ENCODE data around the gene DEFB123. TPM values are rescaled to one million over a fixed set of nuclear protein-coding genes. Genes with fewer than 3 reads are reported as not detected.
"Not testable (repeated sequence)": the region's sequence is repeated elsewhere in the genome, so short reads cannot be mapped to it uniquely, and the experiment has no call there.

DEFB123 gene
- total RNA-seq, 1 donor from 2014 or later = not detected

- Mint-ChIP-seq H3K4me1 (no peaks in the 10 kb centered on the region), H3K9me3 (peaks cover 42% of the 10 kb centered on the region), H3K36me3 (ENCODE audit: low read depth) (peaks cover 6% of the 10 kb centered on the region), H3K27ac (ENCODE audit: unreplicated experiment) (no peak overlapping the region), H3K27me3 (ENCODE audit: low read depth) (no peaks in the 10 kb centered on the region), H3K4me3 (no peak overlapping the region)
- DNase-seq (ENCODE audit: low read depth, low spot score) = no peak
- no peak for TF ChIP-seq CTCF (conservative IDR thresholded peaks at IDR 0.05)
These were observed 30.4 kb upstream of the DEFB123 start for GRCh38 chr20:31410011-31410410.

- no peaks in the 10 kb centered on the region for H3K4me1 Mint-ChIP-seq
- no peak for TF ChIP-seq CTCF (conservative IDR thresholded peaks at IDR 0.05)
These were observed 26.1 kb upstream of the DEFB123 start for GRCh38 chr20:31414381-31414780.

GRCh38 chr20:31415653-31416052 lies 24.8 kb upstream of the DEFB123 start:
- no peak overlapping the region for H3K4me3 Mint-ChIP-seq
- peaks cover 17% of the 10 kb centered on the region for H3K36me3 Mint-ChIP-seq (ENCODE audit: low read depth)
- no peak for DNase-seq (ENCODE audit: low read depth, low spot score)
- H3K27me3 Mint-ChIP-seq (ENCODE audit: low read depth) = no peaks in the 10 kb centered on the region
- H3K4me1 Mint-ChIP-seq = no peaks in the 10 kb centered on the region
- no peak overlapping the region for H3K27ac Mint-ChIP-seq (ENCODE audit: unreplicated experiment)
- no peak for TF ChIP-seq CTCF (conservative IDR thresholded peaks at IDR 0.05)
- peaks cover 31% of the 10 kb centered on the region for H3K9me3 Mint-ChIP-seq

More at GRCh38 chr20:31414381-31414780, 26.1 kb upstream of the DEFB123 start:
- Mint-ChIP-seq H3K36me3 (ENCODE audit: low read depth) (peaks cover 17% of the 10 kb centered on the region), H3K27me3 (ENCODE audit: low read depth) (no peaks in the 10 kb centered on the region), H3K9me3 (peaks cover 36% of the 10 kb centered on the region), H3K27ac (ENCODE audit: unreplicated experiment) (no peak overlapping the region), H3K4me3 (no peak overlapping the region)
- no peak for DNase-seq (ENCODE audit: low read depth, low spot score)

GRCh38 chr20:31418307-31418706 lies 22.1 kb upstream of the DEFB123 start:
- no peak overlapping the region for H3K27ac Mint-ChIP-seq (ENCODE audit: unreplicated experiment)
- no peaks in the 10 kb centered on the region for H3K4me1 Mint-ChIP-seq
- no peak for DNase-seq (ENCODE audit: low read depth, low spot score)
- no peak overlapping the region for H3K4me3 Mint-ChIP-seq
- no peak for TF ChIP-seq CTCF (conservative IDR thresholded peaks at IDR 0.05)
- peaks cover 15% of the 10 kb centered on the region for H3K36me3 Mint-ChIP-seq (ENCODE audit: low read depth)
- no peaks in the 10 kb centered on the region for H3K27me3 Mint-ChIP-seq (ENCODE audit: low read depth)
- peaks cover 28% of the 10 kb centered on the region for H3K9me3 Mint-ChIP-seq

GRCh38 chr20:31425797-31426196 lies 14.6 kb upstream of the DEFB123 start:
- H3K4me3 Mint-ChIP-seq = no peak overlapping the region
- H3K27ac Mint-ChIP-seq (ENCODE audit: unreplicated experiment) = no peak overlapping the region
- peaks cover 5% of the 10 kb centered on the region for H3K36me3 Mint-ChIP-seq (ENCODE audit: low read depth)
- peaks cover 13% of the 10 kb centered on the region for H3K9me3 Mint-ChIP-seq
- no peaks in the 10 kb centered on the region for H3K27me3 Mint-ChIP-seq (ENCODE audit: low read depth)
- H3K4me1 Mint-ChIP-seq = no peaks in the 10 kb centered on the region
- no peak for DNase-seq (ENCODE audit: low read depth, low spot score)
- no peak for TF ChIP-seq CTCF (conservative IDR thresholded peaks at IDR 0.05)

GRCh38 chr20:31426891-31427551 lies 13.4 kb upstream of the DEFB123 start:
- H3K9me3 Mint-ChIP-seq = peaks cover 13% of the 10 kb centered on the region
- H3K36me3 Mint-ChIP-seq (ENCODE audit: low read depth); H3K4me3 Mint-ChIP-seq; H3K27me3 Mint-ChIP-seq (ENCODE audit: low read depth); H3K4me1 Mint-ChIP-seq; H3K27ac Mint-ChIP-seq (ENCODE audit: unreplicated experiment); DNase-seq (ENCODE audit: low read depth, low spot score): not testable (repeated sequence)

- not testable (repeated sequence) for H3K27ac Mint-ChIP-seq (ENCODE audit: unreplicated experiment)
- peaks cover 13% of the 10 kb centered on the region for H3K9me3 Mint-ChIP-seq
These were observed 12.9 kb upstream of the DEFB123 start for GRCh38 chr20:31427576-31427975.

More at GRCh38 chr20:31427576-31427975, 12.9 kb upstream of the DEFB123 start:
- H3K4me1 Mint-ChIP-seq; H3K36me3 Mint-ChIP-seq (ENCODE audit: low read depth); H3K27me3 Mint-ChIP-seq (ENCODE audit: low read depth); H3K4me3 Mint-ChIP-seq; DNase-seq (ENCODE audit: low read depth, low spot score): not testable (repeated sequence)

Measured in neural crest cell (in vitro differentiated cells).